ENCODE measurements around the gene FAM20B.
"Not testable (repeated sequence)": the region's sequence is repeated elsewhere in the genome, so short reads cannot be mapped to it uniquely, and the experiment has no call there.

Gene FAM20B, protein sequence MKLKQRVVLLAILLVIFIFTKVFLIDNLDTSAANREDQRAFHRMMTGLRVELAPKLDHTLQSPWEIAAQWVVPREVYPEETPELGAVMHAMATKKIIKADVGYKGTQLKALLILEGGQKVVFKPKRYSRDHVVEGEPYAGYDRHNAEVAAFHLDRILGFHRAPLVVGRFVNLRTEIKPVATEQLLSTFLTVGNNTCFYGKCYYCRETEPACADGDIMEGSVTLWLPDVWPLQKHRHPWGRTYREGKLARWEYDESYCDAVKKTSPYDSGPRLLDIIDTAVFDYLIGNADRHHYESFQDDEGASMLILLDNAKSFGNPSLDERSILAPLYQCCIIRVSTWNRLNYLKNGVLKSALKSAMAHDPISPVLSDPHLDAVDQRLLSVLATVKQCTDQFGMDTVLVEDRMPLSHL

DNA sequence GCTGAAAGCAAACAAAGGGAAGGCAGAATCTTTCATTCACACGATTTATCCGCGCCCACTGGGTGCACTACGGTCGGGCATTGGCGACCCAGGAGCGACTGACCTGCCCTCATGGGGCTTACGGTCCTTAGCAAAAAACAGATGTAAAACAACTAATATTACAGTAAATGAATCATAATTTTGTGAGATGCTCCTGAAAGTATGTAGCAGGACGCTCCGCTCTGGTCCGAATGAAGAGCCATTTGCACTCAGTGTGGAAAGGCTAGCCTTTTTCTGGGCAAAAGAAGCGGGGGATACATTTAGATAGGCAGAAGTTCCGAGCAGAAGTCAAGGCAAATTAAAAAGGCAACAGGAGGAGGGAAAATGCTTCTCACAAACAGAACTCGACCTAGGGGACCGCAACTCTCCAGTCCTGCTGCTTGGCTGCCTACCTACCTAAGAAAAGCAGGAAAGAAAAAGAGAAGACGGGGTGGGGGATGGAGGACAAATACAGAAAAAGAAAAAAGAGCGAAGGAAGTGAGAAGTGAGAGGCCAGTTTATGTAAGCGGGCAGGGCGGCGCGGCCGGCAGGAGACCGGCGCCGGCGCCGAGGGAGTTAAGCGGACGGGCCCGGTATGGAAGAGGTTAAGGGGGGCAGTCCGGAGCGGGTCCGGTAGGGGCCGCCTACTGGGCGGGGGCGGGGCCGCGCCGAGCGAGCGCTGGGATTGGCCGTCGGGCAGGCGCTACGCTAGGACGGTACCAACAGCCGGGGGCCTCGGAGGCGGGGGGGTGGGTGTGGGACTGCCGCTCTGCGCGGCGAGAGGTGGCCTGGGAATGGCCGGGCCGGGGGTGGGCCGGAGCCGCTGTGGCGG is at the start of gene FAM20B:
Gene FAM20B, plus strand, starts transcription at position 770 of the 850 bp plus-strand sequence. CDS start 17,954 bp downstream, outside the sequence.
- peak; percentile 92 for DNase-seq

DNA sequence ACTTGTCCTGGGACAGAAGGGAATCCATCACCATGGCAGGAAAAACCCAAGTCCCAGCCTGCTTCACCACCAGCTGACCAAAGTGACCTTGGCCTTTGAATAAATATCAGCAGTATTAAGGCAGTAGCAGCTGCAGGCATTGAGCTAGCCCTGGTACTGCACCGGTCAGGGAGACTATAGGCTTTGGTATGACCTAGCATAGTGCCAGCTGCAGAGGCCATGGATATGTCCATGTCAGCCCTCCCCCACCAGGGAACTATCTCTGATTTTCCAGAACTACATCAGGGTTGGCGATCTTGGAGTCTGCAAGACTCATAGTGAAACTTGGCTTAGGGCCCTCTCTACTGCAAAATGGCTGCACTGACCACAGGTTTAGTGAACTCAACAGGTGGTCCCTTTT is 49.2 kb upstream of the FAM20B start:
- no peak for DNase-seq

DNA sequence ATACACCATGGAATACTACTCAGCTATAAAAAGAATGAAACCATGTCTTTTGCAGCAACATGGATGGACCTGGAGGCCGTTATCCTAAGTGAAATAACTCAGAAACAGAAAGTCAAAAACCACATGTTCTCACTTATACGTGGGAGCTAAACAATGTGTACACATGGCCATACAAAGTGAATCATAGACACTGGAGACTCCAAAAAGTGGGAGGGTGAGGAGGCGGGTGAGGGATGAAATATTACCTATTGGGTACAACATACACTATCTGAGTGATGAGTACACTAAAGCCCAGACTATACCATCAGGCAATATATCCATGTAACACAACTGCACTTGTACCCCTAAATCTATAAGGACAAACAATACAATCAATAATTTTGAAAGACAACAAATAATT is 39.5 kb upstream of the FAM20B start:
- no peak for DNase-seq

DNA sequence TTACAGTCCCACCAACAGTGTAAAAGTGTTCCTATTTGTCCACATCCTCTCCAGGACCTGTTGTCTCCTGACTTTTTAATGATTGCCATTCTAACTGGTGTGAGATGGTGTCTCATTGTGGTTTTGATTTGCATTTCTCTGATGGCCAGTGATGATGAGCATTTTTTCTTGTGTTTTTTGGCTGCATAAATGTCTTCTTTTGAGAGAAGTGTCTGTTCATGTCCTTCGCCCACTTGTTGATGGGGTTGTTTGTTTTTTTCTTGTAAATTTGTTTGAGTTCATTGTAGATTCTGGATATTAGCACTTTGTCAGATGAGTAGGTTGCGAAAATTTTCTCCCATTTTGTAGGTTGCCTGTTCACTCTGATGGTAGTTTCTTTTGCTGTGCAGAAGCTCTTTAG is 37.5 kb upstream of the FAM20B start:
- DNase-seq, result not testable (repeated sequence)

DNA sequence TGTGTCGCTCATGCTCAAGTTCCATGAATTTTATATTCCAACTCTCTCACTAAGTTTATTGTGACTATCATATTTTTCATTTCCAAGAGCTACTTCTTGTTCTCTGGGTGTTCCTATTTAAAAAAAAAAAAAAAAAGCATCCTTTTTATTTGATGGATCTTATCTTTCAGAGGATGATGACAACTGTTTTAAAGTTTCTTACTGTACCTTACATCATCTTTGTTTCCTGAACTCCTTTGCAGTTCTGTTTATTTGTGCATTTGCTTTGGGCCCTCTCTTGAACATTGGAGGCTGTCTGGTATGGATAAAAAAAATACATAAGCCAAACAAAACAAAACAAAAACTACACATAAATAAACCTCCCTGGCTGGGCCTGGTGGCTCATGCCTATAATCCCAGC is 32.1 kb upstream of the FAM20B start:
- DNase-seq, result no peak

DNA sequence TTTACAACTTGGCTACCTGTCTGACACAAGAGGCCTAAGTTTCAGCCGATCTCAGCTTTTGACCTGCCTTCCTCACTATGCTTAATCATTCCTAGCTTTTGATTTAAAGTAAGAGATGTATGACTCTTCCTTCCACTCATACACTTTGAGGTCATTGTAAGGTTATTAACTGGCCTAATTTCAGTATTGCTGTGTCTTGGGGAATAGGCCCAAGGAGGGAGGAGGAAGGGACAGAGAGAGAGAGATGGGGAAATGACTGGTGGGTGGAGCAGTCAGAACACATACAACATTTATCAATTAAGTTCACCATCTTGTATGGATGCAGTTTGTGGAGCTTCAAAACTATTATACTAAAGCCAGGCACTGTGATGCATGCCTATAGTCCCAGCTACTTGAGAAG is 28.3 kb upstream of the FAM20B start:
- DNase-seq, result no peak

DNA sequence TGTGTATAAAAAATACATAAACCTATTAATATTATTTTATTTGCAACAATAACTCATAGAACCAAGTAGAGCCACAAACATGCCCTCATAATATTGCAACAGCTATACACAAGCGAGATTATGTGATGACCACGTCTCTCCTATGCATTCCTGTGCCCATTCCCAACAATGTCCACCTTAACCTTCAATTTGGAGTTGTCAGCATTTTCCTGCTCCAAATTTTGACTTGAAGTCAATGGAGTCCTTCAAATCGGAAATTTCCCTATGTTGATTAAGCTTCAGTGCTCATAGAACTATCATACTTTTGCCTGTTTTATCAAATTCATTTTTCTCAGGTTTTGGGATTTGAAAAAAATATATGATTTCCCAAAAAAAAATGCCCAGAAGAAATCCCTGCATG is 27.4 kb upstream of the FAM20B start:
- DNase-seq, result no peak

DNA sequence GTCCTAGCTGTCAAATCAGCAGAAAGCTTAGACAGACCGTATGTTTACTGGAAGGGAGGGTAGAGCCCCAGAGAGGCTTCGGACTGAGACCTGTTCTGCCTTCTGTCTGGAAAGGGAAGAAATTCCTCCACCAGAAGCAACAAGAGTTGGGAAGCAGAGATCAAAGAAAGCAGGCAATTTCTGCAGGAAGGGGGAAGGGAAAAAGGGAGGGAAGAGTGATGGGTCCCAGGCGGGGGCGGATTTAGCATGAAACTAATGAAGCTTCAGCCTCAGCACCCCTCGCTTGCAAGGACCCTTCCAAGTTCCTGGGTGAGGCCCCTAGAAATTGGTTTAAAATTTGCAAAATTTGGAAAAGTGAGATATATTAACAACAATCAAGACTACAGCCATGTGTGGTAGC is 26.6 kb upstream of the FAM20B start:
- DNase-seq, result no peak

DNA sequence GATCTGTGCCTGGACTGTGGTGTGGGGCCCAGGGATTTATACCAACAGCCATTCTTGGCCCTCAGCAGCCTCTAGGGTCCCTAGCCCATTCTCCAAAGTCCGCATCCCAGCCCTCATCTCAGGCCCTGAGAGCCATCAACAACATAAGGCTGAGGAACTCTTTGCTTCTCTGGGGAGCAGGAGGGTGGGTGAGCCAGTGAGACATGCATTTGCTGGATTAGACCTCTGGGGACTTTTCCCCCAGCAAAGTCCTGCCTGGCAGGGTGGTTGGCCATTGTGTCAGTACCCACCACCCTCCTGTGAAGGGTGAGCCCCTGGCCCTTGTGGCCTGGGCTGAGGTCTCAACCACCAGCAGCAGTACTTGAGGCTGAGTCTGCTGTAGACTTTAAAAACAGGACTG is 24.2 kb upstream of the FAM20B start:
- no peak for DNase-seq

DNA sequence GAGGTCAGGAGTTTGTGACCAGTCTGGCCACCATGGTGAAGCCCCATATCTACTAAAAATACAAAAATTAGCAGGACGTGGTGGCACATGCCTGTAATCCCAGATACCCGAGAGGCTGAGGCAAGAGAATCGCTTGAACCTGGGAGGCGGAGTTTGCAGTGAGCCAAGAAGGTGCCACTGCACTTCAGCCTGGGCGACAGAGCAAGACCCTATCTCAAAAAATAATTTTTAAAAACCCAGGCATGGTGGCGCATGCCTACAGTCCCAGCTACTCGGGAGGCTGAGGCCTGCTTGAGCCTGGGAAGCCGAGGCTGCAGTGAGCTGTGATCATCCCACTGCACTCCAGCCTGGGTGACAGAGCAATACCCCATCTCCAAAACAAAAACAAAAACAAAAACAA is 23.6 kb upstream of the FAM20B start:
- DNase-seq, result not testable (repeated sequence)

DNA sequence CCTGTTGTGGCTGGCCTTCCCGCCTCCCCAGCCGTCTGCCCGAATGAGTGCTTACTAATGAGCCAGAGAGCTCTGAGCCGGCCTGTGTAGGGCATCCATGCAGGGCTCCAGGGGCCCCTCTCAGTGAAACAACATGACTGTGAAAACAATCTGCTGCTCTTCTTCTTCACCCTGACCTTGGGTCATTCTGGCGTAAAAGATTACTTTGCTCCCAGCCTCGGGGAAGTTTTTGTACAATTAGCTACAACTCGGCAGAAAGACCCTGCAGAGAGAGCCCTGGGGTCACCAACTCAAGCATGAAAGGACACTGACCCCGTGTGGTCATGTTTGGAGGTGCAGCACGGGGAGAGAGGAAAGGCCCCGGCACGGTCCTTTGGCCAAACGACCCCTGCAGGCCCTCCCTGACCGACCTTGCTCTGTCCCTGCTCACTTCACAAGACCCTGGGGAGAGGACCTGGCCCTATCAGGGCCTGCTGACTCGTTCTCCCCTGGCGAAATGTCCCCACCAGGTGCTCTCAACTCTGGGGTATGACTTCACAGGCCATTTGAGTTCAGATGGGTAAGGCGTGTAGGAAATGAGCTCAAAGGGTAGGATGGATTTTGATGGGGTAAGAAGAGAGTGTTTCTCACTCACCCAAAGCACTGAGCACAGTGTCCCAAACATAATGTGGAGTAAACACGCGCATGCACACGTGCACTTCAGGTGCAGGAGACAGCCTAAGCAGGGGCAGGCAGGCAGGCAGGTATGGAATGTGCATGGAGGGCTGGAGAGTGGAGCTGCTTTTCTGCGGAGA is 22.9 kb upstream of the FAM20B start:
- DNase-seq, result peak; percentile 77

DNA sequence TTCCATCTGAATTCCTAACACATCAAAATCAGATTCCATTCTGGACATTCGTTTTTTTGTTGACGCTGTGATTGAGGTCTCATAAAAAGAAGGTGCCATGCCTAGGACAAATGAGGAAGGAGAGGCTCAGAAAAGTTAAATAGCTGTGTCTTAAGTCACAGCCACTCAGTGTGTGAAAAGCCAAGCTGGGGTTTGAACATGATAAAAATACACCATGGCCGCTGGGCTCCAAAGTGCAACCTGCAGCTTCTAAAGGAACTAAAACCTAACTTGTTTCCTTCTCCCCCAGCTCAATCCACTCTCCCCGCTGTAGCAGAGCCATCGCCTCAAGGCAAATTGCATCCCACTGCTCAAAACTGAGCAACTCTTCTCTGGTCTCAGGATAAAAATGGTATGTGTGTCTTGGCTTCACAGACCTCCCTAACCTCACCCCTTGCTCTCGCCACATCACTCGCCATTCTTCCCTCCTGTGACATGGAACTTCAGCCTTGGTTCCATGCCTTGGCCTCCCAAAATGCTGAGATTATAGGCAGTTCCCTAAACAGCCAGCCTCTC is 22.1 kb upstream of the FAM20B start:
- DNase-seq, result no peak

DNA sequence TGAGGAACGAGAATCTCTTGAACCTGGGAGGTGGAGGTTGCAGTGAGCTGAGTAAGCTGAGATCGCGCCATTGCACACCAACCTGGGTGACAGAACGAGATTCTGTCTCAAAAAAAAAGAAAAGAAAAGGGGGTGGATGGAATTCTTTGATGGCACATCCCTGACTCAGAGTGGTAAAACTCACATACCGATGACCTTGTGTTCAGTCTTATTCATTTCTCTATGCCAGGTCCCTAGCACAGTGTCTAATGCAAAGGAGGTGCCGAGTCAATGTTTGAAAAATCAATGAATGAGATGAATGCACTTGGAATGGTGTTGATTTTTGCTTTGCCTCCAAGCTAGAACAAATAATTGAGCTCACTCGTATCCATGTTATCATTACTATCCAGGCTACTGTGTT is 18.5 kb upstream of the FAM20B start:
- no peak for DNase-seq

DNA sequence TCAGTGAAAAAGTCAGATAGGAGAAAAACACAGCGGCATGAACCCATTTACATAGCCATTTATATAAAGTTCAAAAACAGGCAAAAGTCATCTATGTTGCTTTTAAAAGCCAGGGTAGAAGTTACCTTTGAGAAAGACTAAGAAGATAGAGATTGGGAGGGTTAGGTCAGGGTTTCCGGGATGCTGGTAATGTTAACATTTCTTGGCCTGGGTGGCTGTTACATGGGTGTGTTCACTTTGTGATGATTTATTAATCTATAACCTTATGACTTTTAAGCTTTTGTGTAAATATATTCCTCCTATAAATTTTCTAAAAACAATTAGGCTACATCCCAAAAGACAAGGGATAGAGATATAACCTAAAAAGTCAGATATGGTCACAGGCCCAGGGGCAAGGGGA is 15.0 kb upstream of the FAM20B start:
- DNase-seq, result no peak

DNA sequence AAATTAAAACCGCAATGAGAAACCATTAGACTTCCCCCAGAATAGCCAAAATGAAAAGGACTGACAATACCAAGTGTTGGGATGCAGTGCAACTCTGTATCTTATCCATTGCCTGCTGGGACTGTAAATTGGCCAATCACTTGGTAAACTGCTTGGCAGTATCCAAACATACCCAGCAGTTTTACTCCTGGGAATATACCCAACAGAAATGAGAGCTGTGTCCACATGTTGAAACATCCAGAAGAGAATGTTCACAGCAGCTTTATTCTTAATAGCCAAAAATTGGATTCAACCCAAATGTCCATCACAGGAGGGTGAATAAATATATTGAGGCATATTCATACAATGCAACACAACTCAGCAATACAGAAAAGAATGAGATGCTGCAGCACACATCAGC is 13.7 kb upstream of the FAM20B start:
- DNase-seq, result no peak

DNA sequence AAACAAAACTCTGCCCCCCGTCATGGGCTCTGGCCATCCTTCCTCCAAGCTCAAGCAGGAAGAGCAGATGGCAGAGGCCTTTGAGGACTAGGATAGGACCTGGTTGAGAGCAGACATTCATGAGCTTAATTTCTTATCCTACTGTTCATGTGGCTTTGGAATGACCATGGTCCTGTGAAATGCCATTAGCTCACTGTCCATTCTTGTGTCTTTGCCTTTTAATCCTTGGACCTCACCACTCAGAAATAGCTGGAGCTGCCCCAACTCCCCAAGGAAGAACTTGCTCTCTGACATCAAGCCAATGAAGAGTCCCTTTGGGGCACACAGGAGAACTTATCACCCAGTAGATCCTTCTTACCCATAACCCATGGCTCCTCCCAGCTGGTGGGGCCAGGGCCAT is 11.6 kb upstream of the FAM20B start:
- no peak for DNase-seq

DNA sequence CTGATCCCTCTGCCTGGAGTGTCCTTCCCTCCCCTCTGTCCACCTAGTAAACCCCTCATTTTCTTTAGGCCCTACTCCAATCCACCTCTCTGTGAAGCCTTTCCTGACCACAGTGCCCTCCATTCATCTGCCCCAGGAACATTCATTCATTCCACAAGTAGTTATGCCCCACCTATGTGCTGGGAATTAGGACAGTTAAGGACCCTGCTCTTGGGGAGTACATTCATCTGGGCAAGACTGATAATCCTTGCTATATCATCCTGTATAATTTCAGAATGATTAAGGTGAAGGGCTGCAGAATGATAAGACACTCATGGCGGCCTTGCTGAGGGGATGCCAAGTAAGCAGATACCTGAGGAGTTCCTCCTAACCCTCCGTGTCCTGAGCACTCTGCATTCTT is 10.3 kb upstream of the FAM20B start:
- DNase-seq, result no peak

DNA sequence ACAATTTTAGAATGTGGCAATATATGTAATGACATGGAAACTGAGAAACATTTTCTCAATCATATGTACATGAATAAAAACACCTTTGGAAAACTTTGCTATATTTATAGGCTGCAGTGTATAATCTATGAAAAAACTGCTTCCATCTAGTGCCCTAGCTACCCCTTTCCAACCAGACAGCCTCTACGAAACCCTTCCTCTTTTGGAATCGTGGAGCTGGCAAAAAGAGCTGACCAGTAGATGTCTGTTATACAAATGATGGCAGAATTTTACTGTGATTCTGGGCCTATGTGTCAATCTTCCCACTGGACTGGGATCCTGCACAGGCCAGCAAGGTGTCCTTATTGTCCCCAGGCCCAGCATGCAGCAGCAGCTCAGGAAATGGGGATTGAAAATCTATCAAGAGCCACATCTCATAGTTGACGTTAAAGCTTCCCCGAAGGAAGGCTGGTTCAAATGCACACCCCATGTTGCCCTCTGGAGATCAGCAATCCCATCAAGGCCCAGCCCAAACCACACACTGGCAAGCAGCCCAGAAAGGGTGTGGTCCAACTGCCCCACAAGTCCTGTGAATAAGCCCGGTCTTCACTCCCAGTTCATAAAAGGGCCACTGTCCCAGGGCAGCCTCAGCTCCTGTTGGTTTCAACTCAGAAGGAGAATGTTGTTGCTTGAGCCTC is 8.8 kb upstream of the FAM20B start:
- DNase-seq, result no peak

DNA sequence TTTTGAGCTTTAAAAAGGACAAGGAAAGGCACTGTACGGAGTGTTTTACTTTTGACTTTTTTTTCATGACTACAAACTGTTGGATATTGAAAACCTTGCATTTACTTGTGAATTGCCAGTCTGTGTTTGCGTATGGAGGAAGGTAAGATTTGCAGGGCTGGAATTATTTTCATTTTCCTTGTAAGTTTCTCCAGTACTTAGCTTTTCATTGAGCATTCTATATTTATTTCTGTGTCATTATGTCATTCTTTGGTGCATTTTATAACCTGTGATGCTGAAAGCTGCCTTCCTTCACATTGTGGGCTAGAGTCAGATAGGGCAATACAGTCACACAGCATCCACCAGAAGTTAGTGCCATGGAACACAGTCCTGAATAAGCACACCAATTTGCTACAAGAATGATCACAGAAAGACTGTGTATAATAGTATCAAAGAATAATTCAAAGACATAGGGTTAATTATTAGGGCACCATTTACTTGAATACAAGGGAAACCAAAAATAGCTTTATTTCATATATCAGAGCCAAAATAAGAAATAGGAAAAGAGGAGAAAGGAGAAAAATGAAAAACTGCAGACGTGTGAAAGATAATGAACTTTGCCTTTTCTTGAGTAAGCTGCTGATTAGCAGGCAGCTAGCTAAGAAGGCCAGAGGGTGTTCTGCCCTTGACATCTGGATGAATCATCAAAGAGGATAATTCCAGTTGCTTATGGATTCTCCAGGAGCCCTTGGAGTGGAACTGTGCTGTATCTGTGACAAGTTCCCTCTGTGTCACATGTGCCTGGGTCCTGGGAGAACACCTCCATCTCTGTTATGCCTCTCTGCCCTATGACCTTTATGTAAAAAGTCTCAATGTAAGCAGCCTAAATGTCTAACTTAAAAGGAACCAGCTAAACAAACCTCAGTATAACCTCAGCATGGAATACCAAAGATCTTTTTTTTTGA is 8.0 kb upstream of the FAM20B start:
- DNase-seq, result no peak

DNA sequence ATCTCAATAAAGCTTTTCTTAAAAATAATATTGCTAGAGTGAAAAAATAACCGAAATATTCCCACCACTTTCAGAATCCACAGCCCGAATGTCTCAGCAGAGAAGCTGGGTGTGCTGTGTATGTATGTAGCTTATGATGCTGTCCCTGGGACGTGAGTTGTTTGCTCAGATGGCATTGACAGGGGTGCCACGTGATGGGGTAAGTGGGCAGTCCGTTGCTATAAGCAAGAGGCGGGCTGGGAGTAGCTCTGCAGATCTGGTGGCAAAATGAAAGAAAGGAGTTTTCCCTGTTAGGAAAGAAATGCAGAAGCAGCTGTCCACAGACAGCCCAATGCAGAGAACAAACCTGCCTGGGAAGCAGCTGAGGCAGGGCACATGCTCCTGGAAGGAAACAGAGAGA is 3.8 kb upstream of the FAM20B start:
- DNase-seq, result no peak

DNA sequence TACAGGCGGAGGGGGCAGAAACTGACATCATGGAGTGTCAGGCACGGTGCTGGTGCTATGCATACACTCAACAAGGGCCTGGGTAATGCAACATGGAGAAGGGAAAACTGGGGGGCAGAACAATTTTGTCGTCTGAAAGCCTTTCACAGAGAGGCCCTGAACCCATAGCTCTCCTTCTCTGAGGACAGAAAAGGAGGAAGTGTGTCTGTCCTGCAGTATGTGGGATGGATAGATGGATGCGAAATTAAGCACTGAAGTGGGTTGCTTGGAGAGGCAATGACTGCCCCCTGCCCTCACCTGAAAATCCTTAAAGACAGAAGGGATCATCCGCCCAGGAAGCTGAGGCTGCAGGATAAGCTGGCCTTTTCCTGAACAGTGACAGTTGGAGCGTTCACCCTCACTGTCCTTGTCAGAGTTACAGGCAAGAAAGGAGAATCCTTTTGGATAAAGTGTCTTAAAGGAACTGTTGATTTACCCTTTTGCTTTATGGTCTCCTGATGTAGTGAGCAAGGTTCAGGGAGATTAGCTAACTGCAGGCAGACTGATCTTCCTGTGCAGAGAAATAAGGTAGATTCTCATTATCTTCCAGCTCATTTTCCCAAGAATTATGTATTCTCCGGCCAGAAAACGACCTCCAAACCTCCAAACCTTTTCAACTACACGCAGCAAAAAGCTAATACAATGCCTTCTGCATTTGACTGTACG is 1.6 kb upstream of the FAM20B start:
- DNase-seq, result no peak
